Activated T-helper 1 cell treated with anti-CD3 and anti-CD28 coated beads, Interleukin-2, amount 50 U/mL, for 16 hours (primary cell): ENCODE data around the gene HSD11B2.

Experiments used
- DNase-seq, 2 donors: peaks; one replicate each; pipeline ENCODE4 v3.0.0-alpha.2; 2020; ENCODE audit warnings: low read depth in 1 of 2, low spot score in 1 of 2

Gene HSD11B2

GRCh38 chr16:67470359-67470758, 39.4 kb downstream of the HSD11B2 start:
- no peak for DNase-seq

- no peak for DNase-seq
Observed at GRCh38 chr16:67471758-67472384, 41.0 kb downstream of the HSD11B2 start.

DNA sequence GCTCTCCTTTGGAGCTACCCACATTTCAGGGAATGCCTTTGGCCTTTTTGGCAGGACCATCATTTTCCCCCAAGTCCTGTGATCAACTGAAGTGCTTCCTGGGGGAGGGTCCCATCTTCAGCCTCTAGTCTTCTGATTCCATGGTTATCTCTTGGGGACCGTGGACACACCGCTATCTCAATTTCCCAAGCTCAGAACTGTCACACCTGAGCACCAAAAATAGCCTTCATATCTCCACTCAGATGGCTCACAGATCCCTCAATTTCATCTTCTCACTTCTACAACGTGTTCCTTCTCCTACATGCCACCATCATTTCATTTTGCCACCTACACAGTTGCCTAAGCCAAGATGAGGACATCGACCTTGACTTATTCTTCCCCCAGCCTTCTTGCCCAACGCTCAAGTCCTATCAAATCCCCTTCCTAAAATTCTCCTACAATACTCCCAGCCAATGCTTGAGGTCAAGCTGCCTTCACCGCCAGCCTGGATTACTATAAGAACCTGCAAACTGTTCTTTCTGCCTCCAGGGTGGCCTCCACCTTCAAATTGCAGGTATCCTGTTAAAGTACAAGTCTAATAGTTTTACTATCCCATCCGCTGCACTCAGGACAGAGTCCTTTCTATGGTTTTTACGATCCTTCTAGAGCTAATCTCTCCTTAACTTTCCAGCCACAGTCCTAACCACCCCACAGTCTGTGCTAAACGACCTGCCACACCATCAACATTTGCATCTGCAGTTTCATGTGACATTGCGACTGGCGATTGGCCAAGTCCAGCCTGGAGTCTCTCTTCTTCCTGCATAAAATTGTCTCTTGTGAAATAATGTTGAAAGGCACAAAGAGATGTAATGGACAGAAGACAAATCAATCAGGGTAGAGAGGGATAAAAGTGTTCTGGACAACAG, 43.9 kb downstream of the HSD11B2 start:
- DNase-seq = no peak

GRCh38 chr16:67477960-67478554, 47.1 kb downstream of the HSD11B2 start:
- no peak for DNase-seq

DNA sequence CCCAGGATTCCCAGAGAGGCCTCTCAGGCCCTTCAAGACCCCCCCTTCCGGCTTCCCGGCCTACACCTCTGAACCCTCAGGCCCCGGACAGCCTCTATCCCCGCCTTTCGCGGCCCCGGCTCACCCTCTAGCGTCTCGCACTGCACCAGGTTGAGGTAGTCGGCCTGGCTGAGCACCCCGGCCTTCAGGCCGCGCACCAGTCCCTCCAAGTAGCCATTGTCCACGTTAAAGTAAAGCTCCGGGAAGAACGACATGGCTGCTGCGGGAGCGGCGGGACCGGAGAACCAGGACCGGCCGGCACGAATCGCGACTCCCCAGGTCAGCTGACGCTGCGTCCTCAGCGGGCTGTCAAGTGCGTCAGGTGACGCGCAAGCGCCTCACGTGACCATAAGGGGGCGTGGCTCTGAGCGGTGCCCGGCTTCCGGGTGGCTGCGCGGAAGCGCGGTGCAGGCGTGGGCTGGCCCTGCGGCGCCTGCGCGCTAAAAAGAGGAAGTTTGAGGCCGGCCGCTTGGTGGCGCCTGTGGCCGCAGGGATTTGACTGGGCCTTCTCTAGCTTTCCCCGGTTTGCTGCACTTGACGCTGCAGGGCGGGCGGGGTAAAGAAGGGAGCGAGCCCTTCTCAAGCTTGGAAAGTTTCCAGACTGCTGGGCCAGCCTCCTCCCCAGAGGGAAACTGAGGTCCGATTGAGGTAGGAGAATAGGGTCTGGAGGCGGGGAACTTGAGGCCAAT, 50.1 kb downstream of the HSD11B2 start, which contains the start of gene ATP6V0D1:
Gene ATP6V0D1 (minus strand): TSS at position 325 of the 728 bp plus-strand sequence. CDS start 71 bp downstream, at position 254.
- peak; percentile 98 for DNase-seq

GRCh38 chr16:67481561-67482232, 50.8 kb downstream of the HSD11B2 start:
- DNase-seq = peak in 1 of 2 donors; percentile 6

- DNase-seq = no peak
Observed at GRCh38 chr16:67482233-67482924, 51.5 kb downstream of the HSD11B2 start.

DNA sequence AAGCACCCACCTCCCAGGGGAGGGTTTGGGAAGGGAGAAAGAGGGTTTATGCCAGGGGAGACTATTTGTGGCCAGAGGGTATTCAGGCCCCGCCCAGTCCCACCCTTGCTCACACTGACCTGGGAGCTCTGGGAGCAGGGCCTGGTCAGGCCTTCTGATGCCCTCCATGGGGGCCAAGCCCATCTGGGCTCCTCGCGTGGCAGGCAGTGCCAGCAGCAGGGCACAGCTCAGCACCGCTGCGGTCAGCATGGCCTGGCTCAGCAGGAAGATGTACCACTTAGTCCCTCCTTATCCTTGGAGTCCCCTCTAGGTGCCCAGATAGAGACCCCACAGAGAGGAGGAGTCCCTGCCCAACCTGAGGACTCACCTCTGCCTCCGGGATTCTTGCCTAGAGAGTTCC, 52.2 kb downstream of the HSD11B2 start, which contains the start of gene AGRP:
Gene AGRP (minus strand): TSS at position 398 of the 400 bp plus-strand sequence. CDS start 149 bp downstream, at position 249.
- DNase-seq = no peak

- DNase-seq = no peak
Observed at GRCh38 chr16:67483731-67484525, 53.0 kb downstream of the HSD11B2 start.

GRCh38 chr16:67486805-67487204, 55.9 kb downstream of the HSD11B2 start:
- no peak for DNase-seq
